IPS DF 19.7 (cell line): ENCODE measurements around the gene SLC25A1.

ENCODE experiments used
- DNase-seq: peaks from one replicate; pipeline ENCODE4 v3.0.0-alpha.2; 2013; ENCODE audit warnings: low read depth, low spot score

SLC25A1 gene

GRCh38 chr22:19178657-19179496, at the start of gene SLC25A1:
SLC25A1 (minus strand) TSS chr22:19178736; CDS start chr22:19178673, 63 bp downstream.
- no peak for DNase-seq

GRCh38 chr22:19228179-19228578, 49.6 kb upstream of the SLC25A1 start:
- DNase-seq, result no peak

- no peak for DNase-seq
These were observed 47.9 kb upstream of the SLC25A1 start for GRCh38 chr22:19226428-19226827.

GRCh38 chr22:19225560-19225959, 47.0 kb upstream of the SLC25A1 start:
- no peak for DNase-seq

- no peak for DNase-seq
These were observed 46.4 kb upstream of the SLC25A1 start for GRCh38 chr22:19224985-19225384.

GRCh38 chr22:19224557-19224956, 46.0 kb upstream of the SLC25A1 start:
- DNase-seq, result no peak

GRCh38 chr22:19223617-19224016, 45.1 kb upstream of the SLC25A1 start:
- no peak for DNase-seq

GRCh38 chr22:19223110-19223509, 44.6 kb upstream of the SLC25A1 start:
- no peak for DNase-seq

- DNase-seq, result no peak
These were observed 43.9 kb upstream of the SLC25A1 start for GRCh38 chr22:19222242-19223005.

GRCh38 chr22:19220867-19221266, 42.3 kb upstream of the SLC25A1 start:
- DNase-seq, result no peak

- no peak for DNase-seq
These were observed 40.2 kb upstream of the SLC25A1 start for GRCh38 chr22:19218541-19219233.

GRCh38 chr22:19216579-19216978, 38.0 kb upstream of the SLC25A1 start:
- no peak for DNase-seq

- no peak for DNase-seq
These were observed 36.8 kb upstream of the SLC25A1 start for GRCh38 chr22:19215360-19215759.

GRCh38 chr22:19214078-19214473, 35.5 kb upstream of the SLC25A1 start:
- DNase-seq, result no peak

- DNase-seq, result no peak
These were observed 35.0 kb upstream of the SLC25A1 start for GRCh38 chr22:19213442-19214077.

GRCh38 chr22:19213001-19213400, 34.5 kb upstream of the SLC25A1 start:
- DNase-seq, result no peak

- DNase-seq, result no peak
These were observed 33.9 kb upstream of the SLC25A1 start for GRCh38 chr22:19212302-19212870.

- DNase-seq, result no peak
These were observed 31.7 kb upstream of the SLC25A1 start for GRCh38 chr22:19210188-19210587.

- DNase-seq, result no peak
These were observed 29.8 kb upstream of the SLC25A1 start for GRCh38 chr22:19208287-19208847.

- DNase-seq, result no peak
These were observed 29.3 kb upstream of the SLC25A1 start for GRCh38 chr22:19207884-19208283.

- no peak for DNase-seq
These were observed 28.9 kb upstream of the SLC25A1 start for GRCh38 chr22:19207401-19207808.
